HG03342 (cell line): ENCODE measurements around the gene STARD9.
A peak's percentile ranks its signal among the peaks of the same experiment; 100 is the strongest.
"Not testable (repeated sequence)": the region's sequence is repeated elsewhere in the genome, so short reads cannot be mapped to it uniquely, and the experiment has no call there.

Experiments used
- ATAC-seq: cut with Tn5 transposase; IDR thresholded peaks from one replicate; pipeline ENCODE4 v1.9.1; 2021; ENCODE audit warnings: mild to moderate bottlenecking, moderate library complexity; ENCODE audit not compliant: unreplicated experiment

STARD9 gene

GRCh38 chr15:42575188-42576039, at the start of gene STARD9:
Gene STARD9 (plus strand): TSS chr15:42575606. CDS start chr15:42575716, 110 bp downstream.
- peak; percentile 88 for ATAC-seq

- no peak for ATAC-seq
Observed at GRCh38 chr15:42528970-42529369, 46.4 kb upstream of the STARD9 start.

- ATAC-seq = no peak
Observed at GRCh38 chr15:42533246-42533645, 42.2 kb upstream of the STARD9 start.

- no peak for ATAC-seq
Observed at GRCh38 chr15:42544853-42545629, 30.4 kb upstream of the STARD9 start.

- ATAC-seq = no peak
Observed at GRCh38 chr15:42547918-42548248, 27.5 kb upstream of the STARD9 start.

- ATAC-seq = peak; percentile 70
Observed at GRCh38 chr15:42548249-42549031, 27.0 kb upstream of the STARD9 start, which contains the start of the genes HAUS2 and LRRC57. Gene HAUS2 (plus strand): TSS chr15:42548838. CDS start chr15:42548873, 35 bp downstream. Gene LRRC57 (minus strand): TSS chr15:42548793. CDS start chr15:42548434, 359 bp downstream.

GRCh38 chr15:42549032-42549491, 26.3 kb upstream of the STARD9 start:
- peak; percentile 11 for ATAC-seq

GRCh38 chr15:42549741-42550392, 25.5 kb upstream of the STARD9 start:
- no peak for ATAC-seq

GRCh38 chr15:42553554-42553953, 21.9 kb upstream of the STARD9 start:
- no peak for ATAC-seq

- not testable (repeated sequence) for ATAC-seq
Observed at GRCh38 chr15:42556550-42557207, 18.7 kb upstream of the STARD9 start.

GRCh38 chr15:42558739-42559138, 16.7 kb upstream of the STARD9 start:
- no peak for ATAC-seq

GRCh38 chr15:42576040-42576594, 711 bp downstream of the STARD9 start:
- no peak for ATAC-seq

- ATAC-seq = no peak
Observed at GRCh38 chr15:42576776-42577175, 1.4 kb downstream of the STARD9 start.

- no peak for ATAC-seq
Observed at GRCh38 chr15:42577514-42578031, 2.2 kb downstream of the STARD9 start.

GRCh38 chr15:42578984-42579537, 3.7 kb downstream of the STARD9 start:
- no peak for ATAC-seq

- peak; percentile 55 for ATAC-seq
Observed at GRCh38 chr15:42581272-42581730, 5.9 kb downstream of the STARD9 start.

- no peak for ATAC-seq
Observed at GRCh38 chr15:42582569-42583375, 7.4 kb downstream of the STARD9 start.
